ENCODE measurements around the gene APOL4.

APOL4 gene

DNA sequence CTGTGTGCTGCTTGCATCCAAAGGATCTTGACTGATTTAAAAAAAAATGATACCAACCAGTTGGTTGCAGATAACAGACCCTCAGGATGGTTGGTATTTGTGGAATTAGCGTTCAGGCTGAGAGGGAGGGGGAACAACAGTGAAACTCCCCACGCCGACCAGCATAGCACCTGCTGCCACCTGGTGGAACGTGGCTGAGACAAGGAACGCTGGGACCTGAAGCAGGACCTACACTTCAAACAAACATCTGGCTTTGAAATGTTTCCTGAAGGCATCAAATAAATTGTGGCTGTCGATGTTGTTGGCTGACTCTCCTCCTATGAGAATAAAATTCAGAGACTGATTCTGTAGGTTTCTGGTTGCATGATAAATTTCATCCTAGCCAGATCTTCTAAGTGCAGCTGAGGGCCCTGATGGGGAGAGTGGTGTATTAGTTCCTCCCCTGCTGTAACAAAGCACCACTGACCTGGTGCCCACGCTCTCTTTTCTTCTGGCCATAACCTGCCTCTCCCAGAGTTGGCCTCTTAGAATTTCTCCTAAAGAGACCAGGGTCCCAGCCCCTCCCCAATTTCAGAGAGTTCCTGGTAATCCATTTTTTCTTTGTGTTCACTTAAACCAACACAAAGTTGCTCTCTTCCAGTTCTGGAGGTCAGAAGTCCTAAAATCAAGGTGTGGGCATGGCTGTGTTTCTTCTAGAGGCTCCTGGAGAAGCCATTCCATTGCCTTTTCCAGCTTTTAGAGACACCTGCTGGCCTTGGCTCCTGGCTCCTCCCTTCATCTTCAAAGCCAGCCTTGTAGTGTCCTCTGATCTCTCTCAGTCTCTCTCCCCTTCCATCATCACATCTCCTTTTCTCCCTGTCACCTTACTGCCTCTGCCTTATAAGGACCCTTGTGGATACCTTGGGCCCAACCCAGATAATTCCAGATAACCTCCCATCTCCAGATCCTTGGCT lies 20.5 kb upstream of the APOL4 start:
- no peak for TF ChIP-seq GATA2 (IDR thresholded peaks at IDR 0.05; ENCODE audit: low read depth, low read length)
- TF ChIP-seq GATA3 (IDR thresholded peaks at IDR 0.05; ENCODE audit: low read depth, low read length): no peak

DNA sequence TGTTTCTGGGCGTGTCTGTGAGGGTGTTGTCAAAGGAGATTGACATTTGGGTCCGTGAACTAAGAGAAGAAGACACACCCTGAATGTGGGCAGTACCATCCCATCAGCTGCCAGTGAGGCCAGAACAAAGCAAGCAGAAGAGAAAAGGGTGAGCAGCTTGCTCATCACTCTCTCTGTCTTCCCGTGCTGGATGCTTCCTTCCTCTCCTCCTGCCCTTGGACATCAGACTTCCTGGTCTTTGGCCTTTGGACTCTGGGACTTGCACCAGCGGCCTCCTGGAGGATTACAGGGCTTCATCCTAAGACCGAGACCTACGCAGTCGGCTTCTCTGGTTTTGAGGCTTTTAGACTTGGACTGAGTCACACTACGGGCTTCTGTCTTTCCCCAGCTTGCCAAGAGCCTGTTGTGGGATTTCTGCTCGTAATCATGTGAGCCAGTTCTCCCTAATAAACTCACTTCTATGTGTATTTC lies 18.9 kb upstream of the APOL4 start:
- TF ChIP-seq GATA2 (IDR thresholded peaks at IDR 0.05; ENCODE audit: low read depth, low read length): no peak
- no peak for TF ChIP-seq GATA3 (IDR thresholded peaks at IDR 0.05; ENCODE audit: low read depth, low read length)

DNA sequence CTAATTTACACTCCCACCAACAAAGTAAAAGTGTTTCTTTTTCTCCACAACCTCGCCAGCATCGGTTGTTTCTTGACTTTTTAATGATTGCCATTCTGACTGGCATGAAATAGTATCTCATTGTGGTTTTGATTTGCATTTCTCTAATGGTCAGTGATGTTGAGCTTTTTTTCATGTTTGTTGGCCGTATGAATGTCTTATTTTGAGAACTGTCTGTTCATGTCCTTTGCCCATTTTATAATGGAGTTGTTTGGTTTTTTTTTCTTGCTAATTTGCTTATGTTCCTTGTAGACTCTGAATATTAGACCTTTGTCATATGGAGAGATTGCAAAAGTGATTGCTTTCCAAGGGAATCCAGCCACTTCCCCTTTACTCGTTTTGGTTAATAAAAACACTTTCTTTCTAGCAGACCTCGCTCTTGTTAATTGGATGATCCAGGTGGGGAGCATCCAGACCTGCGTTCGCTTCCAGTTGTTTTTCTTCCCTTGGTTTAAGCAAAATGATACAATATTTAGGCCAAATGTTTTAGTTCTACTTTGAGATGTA lies 17.1 kb upstream of the APOL4 start:
- no peak for TF ChIP-seq GATA2 (IDR thresholded peaks at IDR 0.05; ENCODE audit: low read depth, low read length)
- TF ChIP-seq GATA3 (IDR thresholded peaks at IDR 0.05; ENCODE audit: low read depth, low read length): no peak

DNA sequence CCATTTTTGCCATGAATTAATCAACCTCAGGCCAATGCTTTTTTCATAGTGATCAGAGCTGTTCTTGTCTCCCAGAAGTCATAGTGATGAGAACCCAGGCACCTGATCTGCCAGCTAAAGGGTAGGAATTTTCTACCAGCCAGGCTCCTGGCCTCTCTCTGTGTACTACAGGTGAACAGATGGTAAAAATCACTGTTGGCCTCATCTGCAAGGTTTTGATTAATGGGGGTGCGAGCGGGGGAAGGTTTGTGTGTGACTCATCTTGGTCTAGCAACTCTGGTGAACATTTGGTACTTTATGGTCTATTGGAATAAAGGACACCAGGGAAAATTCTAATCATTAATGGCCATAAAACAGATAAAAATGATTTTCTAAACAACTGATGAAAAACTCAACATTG lies 14.4 kb upstream of the APOL4 start:
- TF ChIP-seq GATA3 (IDR thresholded peaks at IDR 0.05; ENCODE audit: low read depth, low read length): no peak
- no peak for TF ChIP-seq GATA2 (IDR thresholded peaks at IDR 0.05; ENCODE audit: low read depth, low read length)

DNA sequence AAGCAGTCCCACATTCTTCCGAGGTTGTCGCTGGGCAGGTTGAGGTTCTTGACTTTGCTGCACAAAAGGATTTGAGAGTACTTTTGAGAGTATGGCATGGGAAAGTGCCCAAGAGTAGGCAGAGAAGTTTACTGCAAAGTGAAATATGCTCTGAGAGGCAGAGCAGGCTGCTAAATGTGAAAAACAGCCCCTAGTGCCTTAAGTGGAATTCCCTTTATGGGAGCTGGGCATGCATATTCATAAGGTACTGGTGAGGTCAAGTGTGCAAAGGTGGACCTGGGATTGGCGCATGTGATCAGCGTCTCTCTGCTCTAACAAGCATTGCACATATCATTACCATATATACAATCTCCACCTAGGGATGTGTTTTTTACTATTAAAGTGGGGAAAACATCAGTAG lies 12.0 kb upstream of the APOL4 start:
- no peak for TF ChIP-seq GATA2 (IDR thresholded peaks at IDR 0.05; ENCODE audit: low read depth, low read length)
- TF ChIP-seq GATA3 (IDR thresholded peaks at IDR 0.05; ENCODE audit: low read depth, low read length): no peak

DNA sequence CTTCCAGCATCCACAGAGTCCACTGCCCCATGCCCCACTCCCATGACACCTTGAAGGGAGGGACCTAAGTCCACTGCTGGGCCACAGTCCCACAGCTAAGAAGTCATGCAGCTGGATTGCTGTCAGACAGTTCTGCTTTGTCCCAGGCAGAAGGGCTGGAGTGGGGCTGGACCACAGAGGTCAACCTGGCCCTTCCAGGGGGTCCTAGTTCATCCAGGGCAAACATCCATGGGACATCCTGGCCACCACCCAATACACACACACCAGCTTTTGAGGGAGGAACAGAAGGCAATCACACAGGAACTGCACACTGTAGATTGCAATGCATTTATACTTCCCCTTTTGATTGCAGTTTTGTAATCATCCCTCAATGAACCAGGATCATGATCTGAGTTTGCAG lies 11.3 kb upstream of the APOL4 start:
- TF ChIP-seq GATA3 (IDR thresholded peaks at IDR 0.05; ENCODE audit: low read depth, low read length) (no peak), GATA2 (IDR thresholded peaks at IDR 0.05; ENCODE audit: low read depth, low read length) (no peak)

DNA sequence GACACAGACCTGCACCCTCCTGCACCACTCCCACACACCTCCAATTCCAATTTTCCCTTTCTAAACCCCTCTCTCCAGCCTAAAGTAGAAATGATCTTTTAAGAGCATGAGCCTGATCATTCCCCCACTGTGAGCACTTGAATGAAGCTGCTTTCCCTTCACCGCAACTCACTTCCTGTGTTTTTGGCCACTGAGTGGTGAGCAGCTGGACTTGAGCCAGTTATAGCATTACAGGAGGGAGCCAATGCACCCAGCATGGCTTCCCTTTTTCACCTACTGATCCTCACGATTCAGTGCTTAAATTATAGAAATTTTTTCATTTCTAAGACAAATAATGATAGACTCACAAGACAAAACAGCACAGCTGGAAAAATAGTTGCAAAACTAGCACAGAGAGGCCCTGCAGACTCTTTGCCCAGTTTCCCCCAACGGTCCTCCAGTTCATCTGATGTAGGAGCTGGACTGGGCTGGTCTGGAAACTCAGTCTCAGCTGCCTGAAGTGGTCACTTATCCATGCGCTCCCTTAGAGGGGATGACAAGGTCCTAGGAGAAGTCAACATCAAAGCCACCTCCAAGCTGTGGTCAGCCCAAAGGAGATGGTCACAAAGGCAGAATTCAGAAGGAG lies 9.7 kb upstream of the APOL4 start:
- no peak for TF ChIP-seq GATA2 (IDR thresholded peaks at IDR 0.05; ENCODE audit: low read depth, low read length)
- no peak for TF ChIP-seq GATA3 (IDR thresholded peaks at IDR 0.05; ENCODE audit: low read depth, low read length)

DNA sequence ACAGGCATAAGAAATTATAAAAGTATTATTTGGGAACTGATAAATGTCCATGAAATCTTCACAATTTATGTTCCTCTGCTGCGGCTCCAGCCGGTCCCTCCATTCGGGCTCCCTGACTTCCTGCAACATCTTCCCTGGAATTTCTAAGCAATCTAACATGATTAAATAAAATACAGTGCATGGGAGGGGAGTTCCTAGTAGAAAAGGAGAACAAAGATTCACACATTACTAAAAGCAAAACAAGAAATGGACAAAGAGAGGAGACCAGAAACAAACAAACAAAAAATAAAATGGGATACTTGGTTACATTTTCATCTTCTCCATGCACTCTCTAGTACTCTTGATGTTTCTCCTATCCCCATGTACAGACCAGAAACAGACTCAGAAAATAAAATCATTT lies 8.6 kb upstream of the APOL4 start:
- TF ChIP-seq GATA3 (IDR thresholded peaks at IDR 0.05; ENCODE audit: low read depth, low read length) (no peak), GATA2 (IDR thresholded peaks at IDR 0.05; ENCODE audit: low read depth, low read length) (no peak)

DNA sequence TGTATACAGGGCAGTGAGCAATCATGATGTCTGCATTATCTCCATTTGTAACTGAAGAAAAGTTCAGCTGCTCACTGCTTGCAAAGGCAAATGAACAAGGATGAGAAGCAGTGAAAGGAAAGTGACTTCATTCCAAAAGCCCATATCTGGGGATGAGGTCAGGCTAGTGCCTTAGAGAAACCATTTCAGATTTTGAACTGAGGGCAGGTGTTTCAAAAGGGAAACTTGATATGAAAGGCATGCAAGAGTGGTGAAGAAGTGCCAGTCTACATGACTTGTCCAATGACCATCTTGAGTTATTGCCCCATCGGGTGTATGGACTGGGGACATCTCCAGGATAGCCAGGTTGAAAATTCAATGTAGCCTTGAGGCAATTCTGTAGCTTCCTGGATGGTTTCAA lies 7.3 kb upstream of the APOL4 start:
- TF ChIP-seq GATA2 (IDR thresholded peaks at IDR 0.05; ENCODE audit: low read depth, low read length): no peak
- no peak for TF ChIP-seq GATA3 (IDR thresholded peaks at IDR 0.05; ENCODE audit: low read depth, low read length)

DNA sequence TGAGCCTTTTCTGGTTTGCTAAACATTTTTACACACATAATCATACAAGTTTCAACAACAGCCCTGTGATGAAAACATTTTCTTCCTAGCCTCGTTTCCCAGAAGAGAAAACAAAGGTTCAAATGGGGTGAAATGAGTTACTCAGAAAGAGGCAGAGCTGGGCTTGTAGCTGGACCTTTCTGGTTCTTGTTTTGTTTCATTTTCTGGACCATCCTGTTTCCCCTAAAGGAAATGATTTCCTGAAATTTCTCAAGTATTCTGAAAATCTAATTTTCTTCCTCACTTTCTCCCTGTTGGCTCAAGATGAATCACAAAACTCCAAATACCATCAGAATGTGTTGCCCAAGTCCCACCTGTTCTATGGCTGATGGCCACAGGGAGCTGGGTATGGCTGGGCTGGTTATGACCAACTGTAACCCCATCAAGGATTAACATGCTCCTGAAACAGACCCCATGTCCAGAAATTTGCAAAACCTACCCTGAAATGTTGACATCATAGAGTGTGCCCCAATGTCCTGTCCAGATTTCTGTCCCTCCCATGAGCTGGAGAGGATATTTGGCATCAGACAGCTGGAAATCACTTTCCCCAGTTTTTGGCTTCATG lies 6.7 kb upstream of the APOL4 start:
- TF ChIP-seq GATA3 (IDR thresholded peaks at IDR 0.05; ENCODE audit: low read depth, low read length) (no peak), GATA2 (IDR thresholded peaks at IDR 0.05; ENCODE audit: low read depth, low read length) (no peak)

DNA sequence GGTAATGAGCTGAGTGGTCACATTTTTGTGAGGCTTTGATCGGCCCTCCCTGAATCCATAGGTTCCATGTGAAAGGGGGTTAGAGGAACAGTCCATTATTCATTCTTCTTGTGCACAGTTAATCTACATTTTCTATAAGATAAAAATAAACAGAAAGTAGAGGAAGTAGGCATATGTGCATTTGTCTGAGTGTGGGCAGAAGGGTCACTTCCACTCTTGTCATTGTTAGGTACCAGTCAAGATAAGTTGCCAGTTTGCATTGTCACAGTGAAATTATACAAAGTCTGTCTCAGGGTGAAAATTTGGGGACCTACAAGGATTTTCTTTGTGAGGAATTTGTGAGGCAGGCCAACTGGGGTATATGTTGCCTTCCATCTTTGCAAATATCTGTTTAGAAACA lies 4.6 kb upstream of the APOL4 start:
- TF ChIP-seq GATA2 (IDR thresholded peaks at IDR 0.05; ENCODE audit: low read depth, low read length) (no peak), GATA3 (IDR thresholded peaks at IDR 0.05; ENCODE audit: low read depth, low read length) (no peak)

DNA sequence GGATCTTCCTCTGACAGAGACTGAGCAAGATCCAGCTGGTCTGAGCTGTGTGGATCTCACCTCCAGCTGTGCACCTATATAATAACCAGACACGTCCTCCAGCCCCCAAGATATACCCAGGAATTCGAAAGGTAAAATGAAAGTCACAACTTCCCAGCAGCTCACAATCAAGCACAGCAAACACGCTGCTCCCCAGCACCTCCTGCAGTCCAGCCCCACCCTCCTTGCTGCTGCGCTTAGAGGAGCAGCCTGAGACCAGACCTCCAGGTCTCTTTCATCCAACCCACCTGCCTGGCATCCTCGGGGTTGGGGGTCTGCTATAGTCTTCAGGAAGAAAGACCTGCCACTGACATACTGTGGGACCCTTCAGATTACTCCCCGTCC lies 3.0 kb upstream of the APOL4 start:
- TF ChIP-seq GATA3 (IDR thresholded peaks at IDR 0.05; ENCODE audit: low read depth, low read length) (no peak), GATA2 (IDR thresholded peaks at IDR 0.05; ENCODE audit: low read depth, low read length) (no peak)

DNA sequence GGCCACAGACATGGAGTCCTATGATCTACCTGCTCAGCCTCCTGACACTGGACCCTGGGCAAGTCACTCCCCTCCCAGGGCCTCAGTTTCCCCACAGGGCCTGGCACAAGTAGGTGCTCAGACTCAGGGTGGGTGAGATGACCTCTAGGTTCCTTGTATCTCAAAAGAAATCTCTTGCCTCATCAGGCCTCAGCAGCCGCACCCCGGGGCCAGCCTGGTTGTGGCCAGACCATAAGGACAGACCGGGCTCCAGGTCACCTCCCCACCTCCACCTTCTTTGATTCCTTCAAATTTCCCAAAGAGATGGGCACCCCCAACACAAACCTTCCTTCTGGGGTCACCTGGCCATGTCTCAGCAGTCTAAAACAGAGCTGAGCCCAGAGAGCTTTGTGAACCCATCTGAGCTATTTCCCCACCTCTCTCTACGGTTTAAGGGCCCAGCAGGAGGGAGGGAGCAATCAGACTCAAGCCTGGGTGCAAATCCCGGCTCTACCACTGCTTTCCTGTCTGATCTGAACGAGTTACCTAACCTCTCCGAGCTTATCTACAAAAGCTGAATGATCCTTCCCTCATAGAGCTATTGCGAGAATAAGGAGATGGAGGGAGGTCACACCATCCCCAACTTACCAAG lies 2.5 kb upstream of the APOL4 start:
- TF ChIP-seq GATA3 (IDR thresholded peaks at IDR 0.05; ENCODE audit: low read depth, low read length) (no peak), GATA2 (IDR thresholded peaks at IDR 0.05; ENCODE audit: low read depth, low read length) (no peak)

DNA sequence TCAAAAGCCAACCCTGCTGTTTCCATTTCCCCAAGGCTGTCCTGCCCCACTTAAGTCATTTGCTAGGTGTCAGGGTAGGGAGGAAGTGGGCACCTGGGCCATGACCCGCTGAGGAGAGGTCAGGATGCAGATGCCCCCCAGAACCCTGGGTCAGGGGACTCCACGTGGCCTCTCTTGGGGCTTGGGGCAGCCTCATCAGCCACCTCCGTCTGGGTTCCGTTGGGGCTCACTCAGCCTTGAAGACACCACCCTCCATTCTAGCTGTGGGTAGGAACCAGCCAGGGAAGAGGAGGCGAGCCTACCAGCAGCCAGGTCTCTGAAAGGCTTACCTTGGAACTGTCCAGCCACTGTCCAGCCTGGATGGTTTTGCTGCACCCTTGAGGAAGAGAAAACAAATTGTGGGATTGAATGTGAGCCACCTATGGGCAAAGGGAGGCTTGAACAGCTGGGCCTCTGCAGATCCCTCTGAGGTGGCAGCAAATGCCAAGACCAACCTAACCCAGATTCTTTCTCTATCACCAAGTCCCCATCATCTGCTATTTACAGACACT lies 2.5 kb downstream of the APOL4 start:
- TF ChIP-seq GATA2 (IDR thresholded peaks at IDR 0.05; ENCODE audit: low read depth, low read length) (no peak), GATA3 (IDR thresholded peaks at IDR 0.05; ENCODE audit: low read depth, low read length) (no peak)

All from SH-SY5Y (cell line).